Stimulated activated CD8-positive, alpha-beta memory T cell treated with anti-CD3 and anti-CD28 coated beads, Interleukin-15, amount 100 ng/mL, for 1 hour (primary cell): ENCODE results near the gene REPS2.

Source experiments
- DNase-seq: peaks from one replicate; pipeline ENCODE4 v3.0.0-alpha.2; 2020; ENCODE audit warnings: low read depth

REPS2 gene

DNA sequence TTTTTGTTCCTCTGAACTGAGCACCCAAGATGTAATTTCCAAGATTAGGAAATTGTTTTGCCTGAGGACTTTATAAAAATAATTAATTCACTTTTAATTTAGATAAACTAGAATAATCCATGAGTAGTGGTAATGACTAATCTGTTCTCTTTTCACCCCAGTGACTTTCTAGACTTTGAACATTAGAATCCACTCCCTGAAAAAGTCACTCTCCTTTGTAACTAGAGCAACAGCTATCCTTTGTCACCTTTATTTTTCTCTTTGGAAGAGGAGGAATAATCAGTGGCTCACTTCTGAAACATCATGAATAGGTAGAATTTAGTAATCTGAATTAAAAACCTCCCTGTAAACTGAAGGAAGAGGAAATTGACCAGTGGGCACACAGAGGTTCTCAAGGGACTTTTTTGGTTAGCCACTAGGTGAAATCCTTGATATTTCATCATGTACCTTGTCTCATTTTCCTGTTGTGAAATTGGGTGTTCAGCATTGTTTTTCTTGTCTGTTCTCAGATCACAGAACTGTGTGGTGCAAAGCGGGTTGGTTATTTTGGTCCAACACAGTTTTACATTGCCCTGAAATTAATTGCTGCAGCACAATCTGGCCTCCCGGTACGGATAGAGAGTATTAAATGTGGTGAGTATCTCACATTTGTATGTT is 59.4 kb downstream of the REPS2 start:
- DNase-seq = no peak

DNA sequence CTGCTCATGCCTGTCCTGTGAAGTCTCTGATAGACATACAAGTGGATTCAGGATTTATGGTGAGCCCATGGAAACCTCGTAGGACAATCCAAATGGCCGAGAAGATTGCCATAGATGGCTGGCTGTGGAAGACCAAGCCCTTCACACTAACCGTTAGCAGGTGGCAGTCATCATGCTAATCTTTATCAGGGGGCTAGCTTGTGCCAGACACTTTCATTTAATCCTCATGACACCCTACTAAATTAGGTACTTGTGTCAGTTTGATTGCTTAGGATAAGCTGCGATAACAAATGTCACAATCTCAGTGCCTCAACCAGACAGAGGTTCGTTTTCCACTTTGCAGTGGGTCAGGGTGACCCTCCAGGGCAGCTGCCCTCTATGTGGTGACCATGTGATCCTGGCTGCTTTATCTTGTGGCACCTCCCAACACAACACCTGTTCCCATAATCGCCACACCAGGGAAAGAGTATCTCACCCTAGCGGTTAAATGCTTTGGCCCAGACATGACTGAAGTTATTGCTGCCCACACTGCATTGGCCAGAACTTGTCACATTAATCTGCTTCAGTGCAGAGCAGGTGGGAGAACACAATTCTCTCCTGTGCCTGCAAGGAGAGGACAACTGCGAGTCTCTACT is 60.8 kb downstream of the REPS2 start:
- no peak for DNase-seq

DNA sequence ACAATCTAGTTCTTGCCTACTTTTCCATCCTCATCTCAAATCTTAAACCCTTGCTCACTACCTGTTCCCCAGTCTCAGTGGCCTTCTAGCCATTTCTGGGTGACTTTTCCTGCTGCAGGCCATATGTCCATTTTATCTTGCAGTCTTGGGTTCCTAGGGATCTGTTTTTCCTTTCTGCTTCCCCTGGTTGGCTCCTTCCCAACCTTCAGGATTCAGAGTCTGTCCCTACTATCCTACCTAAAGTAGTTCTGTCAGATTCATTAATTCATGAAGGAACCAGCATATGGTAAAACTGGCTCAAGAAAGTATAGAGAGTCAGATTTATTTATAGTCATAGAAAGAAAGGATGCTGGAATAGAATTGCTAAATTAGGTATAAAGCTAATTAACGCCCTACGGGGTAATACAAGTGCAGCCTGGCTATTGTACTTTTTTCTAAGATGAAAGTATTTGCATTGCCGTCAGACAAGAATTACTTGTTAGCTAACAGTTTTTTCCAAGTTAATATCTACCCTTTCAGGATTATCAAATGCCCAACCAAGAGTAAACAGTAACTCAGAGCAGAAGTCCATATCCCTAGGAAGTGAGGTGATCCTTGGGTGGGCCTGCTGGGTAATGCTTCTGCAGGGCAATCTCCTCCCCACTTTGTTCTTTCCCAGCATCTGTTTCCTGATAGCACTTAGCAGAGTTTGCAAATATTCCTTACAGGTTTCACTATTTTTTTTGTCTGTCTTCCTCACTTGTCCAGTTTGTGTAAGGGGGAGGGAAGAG is 63.6 kb downstream of the REPS2 start:
- no peak for DNase-seq

DNA sequence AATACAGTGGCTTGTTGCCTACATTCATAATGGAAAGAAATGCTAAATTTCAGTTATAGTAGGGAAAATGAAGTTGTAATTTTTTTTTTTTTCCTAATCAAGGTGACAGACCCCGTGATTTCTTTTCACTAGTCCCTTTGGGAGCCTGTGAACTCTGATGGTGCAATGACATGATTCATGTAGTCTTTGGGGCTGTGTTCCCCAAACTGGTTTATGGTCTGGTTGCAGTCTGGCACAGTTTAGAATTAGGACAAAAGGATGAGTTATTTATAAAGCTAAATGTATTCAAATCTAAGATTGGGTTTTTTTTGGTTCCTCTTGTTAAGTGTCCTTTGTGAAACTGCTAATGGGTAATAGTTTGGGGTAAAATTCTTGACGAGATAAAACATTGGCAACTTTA is 66.0 kb downstream of the REPS2 start:
- DNase-seq = no peak

DNA sequence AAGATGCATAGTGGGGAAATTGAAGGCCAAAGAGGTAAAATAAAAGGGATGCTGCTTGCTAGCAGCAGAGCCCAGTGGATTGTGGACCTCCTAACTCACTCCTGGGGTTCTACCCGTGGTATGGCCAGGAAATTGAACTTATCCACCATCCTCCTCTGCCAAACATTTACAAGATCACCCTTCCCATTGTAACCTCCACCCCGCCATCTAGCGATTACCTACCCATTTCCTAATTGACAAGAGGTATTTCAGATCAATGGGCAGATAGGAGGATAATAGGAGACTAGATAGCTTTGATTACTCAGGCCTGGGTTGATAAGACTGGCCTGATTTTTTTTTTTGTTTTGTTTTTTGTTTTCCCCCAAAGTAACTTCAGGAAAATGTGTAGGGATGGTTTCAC is 67.8 kb downstream of the REPS2 start:
- DNase-seq = no peak

DNA sequence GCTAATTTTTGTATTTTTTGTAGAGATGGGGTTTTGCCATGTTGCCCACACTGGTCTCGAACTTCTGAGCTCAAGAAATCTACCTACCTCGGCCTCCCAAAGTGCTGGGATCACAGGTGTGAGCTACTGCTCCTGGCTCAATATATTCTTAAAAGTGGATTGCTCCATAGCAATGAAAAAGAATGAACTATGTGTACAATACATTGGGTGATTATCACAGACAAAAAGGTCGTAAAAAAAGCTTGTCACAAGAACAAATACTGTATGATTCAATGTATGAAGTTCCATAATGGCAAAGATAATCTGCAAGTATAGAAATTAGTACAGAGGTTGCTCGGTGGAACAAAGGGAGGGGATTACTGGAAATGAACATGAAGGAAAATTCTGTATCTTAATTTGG is 70.7 kb downstream of the REPS2 start:
- DNase-seq = no peak

DNA sequence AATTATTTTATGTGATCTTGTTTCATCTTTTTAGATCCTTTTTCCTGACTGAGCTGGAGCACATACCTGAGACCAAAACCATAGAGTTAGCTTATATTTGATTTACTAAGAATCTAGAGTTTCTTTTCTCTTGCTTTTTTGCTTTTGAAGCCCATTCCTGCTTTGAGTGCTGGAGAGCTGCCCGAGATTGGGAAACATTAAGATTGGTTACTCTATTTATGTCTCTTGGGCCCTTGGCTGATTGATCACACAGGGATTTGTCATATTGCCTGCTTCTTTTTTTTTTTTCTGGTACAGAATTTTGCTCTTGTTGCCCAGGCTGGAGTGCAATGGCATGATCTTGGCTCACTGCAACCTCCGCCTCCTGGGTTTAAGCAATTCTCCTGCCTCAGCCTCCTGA is 73.9 kb downstream of the REPS2 start:
- DNase-seq = no peak

DNA sequence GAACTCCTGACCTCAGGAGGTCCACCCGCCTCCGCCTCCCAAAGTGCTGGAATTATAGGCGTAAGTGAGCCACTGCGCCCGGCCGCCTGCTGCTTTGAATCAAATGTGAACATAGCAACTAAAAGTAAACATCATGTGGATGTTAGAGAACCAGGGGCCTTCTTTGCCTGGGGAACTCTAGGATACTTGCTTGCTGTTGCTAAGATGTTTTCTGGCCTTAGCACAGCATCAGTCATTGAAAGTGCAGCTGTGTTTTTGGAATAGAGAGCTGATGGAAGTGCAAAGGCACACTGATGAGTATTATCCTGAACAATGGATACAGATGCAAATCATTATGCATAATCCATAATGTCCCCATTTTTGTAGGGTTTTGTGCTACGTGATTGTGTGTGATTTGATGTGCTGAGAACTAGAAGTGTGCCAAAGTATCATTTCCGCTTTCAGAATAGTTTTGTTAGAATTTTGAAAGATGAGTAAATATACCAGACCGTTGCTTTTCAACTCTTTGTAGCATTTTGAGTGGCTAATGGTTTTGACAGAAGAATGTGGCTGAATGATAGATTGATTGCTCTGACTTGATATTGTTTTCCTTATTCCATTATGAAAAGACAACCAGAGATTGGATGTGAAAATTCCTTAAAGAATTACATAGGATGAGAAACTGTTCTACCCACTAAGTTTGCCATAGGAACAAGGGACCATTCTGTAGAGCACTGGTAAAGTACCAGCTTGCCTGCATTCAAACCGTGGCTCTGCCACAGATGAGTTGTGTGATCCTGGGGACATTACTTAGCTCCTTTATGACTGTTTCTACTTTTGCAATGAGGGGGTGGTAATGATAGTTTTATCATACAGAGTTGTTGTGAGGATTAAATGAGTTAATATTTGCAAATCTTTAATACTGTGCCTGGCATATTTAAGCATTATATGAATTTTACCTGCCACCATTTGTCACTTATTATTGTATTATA is 74.7 kb downstream of the REPS2 start:
- DNase-seq = no peak

DNA sequence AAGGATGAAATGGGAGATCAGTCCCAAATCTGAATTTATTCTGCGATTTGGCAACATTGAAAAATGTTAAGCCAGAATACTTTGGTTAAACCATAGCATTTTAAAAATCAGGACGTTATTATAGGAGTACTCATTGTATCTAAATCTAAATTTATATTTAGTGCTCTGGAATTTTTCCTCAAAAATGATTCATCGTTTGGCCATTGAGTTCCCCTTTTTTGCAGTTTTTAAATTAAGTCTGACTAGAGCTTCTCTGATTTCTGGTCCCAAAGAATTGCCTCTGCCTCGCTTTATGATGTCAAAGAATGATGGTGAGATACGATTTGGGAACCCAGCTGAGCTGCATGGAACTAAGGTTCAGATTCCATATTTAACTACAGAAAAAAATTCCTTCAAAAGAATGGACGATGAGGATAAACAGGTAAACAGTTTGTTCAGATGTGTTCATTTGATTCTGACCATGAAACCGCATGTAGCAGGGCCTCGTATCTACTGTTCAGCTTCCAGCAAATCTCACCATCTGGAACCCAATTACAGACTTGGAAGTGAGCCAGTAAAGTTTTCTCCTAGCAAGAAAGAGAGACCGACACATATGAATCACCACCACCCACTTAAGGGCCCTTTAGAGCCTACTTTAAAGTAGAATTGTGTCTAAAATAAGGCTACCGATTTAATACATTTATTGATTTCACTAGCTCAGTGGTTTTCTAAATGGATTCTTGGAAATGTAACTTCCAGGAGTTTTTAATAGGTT is 75.6 kb downstream of the REPS2 start:
- no peak for DNase-seq

DNA sequence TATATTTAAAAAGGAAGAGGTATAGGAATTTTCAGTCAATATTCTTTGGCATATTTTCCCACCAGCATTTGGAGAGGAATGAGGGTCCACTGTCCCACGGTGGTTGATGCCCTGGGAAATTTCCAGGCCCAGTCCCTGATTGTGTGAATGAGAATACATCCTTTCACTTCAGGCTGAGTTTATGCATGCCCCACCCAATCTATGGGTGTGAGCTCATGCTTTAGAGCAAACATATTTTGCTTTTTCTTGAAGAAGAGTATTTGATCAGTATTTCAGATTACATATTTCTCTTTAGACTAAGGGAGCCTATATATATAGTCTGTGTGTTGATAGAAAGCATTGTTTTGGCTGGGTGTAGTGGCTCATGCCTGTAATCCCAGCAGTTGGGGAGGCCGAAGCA is 77.2 kb downstream of the REPS2 start:
- DNase-seq = no peak

DNA sequence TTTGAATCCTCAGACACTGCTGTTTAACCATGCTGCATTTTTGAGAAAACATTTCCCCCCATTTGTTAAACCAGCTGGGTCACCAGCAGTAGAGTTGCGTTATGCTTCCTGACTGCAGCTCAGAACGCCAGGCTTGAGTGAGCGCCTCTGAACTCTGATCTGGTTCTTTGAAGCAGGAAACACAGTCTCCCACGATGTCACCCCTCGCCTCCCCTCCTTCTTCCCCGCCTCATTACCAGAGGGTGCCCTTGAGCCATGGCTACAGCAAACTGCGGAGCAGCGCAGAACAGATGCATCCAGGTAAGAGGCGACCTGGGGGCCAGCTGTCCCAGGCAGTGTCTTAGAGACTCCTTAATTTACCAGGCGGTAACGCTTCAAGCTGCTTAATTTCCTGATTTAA is 78.4 kb downstream of the REPS2 start:
- no peak for DNase-seq

DNA sequence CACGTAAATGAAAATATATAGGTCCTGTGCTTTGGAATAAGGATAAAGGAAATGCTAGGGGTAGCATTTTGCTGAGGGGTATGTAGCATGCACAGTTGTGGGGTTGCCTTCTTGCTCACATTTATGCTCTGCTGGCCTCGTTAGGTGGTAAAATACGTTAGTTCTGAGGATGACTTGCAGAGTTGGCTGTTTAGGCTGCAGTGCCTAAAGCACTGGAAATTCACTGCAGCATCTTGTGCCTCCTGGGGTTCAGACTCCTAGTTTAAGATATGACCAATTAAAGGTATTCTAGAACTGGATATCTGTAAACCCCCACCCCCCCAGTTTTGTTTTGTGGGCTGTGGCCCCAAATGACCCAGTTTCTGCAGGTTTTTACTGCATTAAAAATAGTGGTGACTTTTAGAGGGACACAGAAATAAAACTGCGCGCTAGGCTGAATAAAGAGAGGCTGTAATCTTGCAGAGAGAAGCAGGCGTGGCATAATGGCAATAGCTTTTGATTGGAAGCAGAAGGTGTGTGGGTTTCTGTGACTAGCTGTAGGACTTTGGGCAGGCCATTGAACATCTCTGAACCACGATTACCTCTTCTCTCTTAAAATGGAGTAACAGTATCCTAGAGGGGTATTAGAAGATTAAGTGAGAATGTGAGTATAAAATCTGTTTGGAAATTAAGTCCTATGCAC is 79.3 kb downstream of the REPS2 start:
- no peak for DNase-seq

DNA sequence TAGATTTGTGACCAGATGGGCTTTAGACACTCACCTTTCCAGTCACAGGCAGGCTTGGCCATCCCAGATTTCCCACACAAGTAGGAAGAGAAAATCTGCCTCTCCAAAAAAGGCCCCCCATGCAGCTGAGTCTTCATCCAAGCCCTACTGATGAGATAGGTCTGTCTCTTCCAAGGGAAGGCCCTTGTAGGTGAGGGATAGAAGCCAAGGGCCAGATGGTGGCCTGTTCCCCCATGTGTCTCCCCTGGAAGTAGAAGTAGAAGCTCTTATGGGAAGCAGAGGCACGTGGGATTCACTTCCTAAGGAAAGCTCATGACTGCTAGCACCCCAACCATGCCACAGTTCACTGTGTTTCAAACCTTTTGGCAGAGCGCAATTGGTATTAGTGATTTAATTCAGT is 81.5 kb downstream of the REPS2 start:
- no peak for DNase-seq

DNA sequence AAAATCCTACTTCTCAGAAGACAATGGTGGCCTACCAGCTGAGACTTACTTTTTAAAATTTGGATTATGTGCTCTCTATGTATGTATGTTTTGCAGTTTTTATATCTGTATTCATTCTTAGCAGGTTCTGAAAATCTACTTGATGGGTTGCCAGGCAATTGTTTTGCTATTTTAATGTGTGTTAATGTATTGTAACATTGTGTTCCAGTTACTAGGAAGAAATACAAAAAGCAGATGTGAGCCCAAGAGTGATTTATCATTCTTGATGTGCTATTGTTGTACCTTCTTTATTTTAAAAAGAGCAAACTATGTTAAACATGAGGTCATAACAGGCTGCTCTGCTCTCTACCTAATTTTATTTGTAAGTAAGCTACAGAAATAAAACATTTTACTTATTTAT is 81.9 kb downstream of the REPS2 start:
- no peak for DNase-seq

DNA sequence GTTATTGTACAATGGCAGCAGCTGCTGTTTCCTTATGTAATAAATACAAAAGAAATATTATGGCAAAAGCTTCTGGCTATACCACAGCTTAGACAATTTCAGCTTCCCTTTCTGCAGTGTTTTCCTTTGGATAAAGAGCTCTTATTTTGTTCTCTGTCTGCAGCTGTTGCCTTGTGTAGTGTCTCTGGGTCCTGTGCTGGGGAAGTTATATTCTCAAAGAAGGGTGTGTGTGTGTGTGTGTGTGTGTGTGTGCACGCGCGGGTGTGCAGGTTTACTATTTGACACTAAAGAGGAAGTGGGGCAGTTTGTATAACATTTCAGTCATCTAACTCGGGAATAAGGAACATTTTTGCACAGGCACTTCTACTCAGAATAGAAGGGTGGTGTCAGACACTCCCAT is 83.6 kb downstream of the REPS2 start:
- DNase-seq = no peak

DNA sequence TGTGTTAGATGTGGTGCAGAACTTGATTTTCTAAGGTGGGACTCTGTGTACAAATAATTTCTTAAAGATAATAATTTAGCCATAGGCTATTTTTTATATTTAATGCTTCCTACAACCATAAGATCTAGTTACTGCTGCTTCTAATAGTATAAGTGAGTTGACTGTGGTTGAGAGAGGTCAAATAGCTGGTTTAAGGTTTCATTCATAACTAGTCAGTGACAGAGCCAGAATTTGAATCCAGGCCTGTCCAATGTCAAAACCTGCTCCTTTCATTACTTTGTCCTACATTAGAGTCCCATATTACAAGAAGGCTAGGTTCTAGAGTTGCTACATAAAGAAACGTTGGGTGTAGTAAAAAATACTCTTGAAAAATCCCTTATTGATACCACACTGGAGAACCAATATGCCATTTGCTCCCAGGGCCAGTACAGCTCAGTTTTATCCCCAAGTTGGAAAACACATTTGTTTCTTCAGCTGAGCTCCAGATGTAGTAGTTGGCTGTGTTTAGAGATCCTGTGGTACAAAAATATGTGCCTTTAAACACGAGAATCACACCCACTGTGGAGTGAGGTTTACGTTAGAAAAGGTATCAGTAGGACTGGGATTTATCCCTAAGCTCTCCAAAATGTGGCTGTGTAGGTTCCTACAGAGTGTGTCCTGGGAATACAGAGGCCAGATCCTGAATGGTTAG is 84.3 kb downstream of the REPS2 start:
- no peak for DNase-seq

DNA sequence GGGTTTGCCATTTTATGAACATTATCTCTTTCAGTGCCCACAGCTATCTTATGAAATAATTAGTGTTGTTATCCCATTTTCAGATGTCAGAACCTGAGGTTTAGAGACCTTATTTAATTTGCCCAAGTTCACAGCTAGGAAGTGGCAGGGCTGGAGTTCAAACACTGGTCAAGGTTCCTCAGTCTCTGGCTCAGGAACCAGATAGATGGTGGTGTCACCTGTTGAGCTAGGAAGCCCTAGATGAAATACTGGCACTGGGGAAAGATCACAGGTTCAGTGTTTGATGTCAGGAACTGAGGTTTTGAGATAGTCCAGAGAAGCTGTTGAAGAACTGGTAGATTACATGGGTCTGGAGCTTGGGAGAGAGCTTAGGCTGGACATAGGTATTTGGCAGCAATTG is 85.4 kb downstream of the REPS2 start:
- DNase-seq = no peak

DNA sequence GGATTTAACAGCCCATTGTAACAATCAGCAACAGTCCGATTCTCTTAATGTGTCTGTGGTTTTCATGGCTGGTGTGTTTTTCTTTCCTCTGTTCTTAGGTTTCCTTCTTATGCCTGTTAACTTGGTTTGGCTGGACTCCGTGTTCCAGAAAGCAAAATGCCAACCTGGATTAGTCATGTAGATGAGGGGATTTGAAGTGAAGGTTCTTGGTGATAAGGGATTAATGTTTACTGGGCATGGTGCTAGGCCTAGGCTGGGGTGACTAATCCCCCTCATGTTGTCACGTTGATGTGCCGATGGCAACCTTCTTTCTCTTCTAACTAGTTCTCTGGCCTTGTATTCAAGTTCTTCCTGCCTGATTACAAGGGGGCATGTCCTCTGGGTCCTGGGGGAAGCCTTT is 85.9 kb downstream of the REPS2 start:
- no peak for DNase-seq

DNA sequence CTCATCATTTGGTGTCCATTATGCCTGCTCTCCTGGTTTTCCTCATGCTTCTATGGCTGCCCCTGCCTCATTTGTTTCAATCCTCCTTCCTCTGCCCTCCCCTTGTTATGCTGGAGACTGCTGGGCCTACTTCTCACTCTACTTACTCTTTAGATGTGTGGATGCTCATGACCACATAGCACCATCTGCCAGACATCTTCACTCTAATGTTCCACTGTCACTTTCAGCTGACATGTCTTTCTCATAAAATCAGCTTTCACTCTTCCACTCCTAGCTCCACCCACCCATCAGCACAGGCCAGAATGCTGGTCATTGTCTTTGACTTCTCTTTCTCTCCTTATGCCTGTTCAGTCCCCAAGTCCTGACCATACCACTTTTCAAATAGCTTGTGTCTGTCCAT is 86.8 kb downstream of the REPS2 start:
- no peak for DNase-seq

DNA sequence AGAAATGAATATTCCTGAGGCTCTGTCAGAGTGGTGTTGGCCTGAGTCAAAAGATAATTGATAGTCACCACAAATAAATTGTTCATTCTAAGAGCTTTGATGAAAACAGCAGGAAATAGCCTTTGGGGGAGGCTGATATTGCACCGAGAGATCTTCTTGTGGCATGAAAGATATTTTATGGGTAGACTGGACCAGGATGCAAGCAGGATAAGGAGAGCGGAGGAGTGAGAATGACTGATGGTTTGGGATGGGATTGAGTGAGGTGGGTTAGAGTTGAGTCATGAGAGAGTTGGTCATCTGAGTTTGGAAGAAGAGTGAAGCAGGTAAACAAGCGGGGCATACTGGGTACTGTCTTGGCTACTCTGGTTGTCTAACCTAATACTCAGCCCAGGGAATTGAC is 88.7 kb downstream of the REPS2 start:
- DNase-seq = no peak
